Measurements from ENCODE around the gene BABAM2. TPM values are rescaled to one million over a fixed set of nuclear protein-coding genes. Genes with fewer than 3 reads are reported as not detected.

Gene BABAM2
- total and polyA plus RNA-seq, 7 donors, result 22.9 to 52.3 (median 25.2) TPM

- intact Hi-C loops (cut with DNase I), result no loop called here
- Histone ChIP-seq H3K9me3 (no peaks in the 10 kb centered on the region), H3K27ac (peak overlapping the region in 1 of 4 donors; percentile 24), H3K4me1 (peaks cover 0 to 11% (median 6%) of the 10 kb centered on the region in 4 donors), H3K36me3 (no peaks in the 10 kb centered on the region), H3K27me3 (no peaks in the 10 kb centered on the region), H3K4me3 (no peak overlapping the region)
- DNase-seq, result no peak
- TF ChIP-seq EP300 (IDR thresholded peaks at IDR 0.05), result no peak
- TF ChIP-seq, protein P1, sequence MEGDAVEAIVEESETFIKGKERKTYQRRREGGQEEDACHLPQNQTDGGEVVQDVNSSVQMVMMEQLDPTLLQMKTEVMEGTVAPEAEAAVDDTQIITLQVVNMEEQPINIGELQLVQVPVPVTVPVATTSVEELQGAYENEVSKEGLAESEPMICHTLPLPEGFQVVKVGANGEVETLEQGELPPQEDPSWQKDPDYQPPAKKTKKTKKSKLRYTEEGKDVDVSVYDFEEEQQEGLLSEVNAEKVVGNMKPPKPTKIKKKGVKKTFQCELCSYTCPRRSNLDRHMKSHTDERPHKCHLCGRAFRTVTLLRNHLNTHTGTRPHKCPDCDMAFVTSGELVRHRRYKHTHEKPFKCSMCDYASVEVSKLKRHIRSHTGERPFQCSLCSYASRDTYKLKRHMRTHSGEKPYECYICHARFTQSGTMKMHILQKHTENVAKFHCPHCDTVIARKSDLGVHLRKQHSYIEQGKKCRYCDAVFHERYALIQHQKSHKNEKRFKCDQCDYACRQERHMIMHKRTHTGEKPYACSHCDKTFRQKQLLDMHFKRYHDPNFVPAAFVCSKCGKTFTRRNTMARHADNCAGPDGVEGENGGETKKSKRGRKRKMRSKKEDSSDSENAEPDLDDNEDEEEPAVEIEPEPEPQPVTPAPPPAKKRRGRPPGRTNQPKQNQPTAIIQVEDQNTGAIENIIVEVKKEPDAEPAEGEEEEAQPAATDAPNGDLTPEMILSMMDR (IDR thresholded peaks at IDR 0.05), result no peak
- TF ChIP-seq POLR2A (IDR thresholded peaks at IDR 0.05), result no peak
- TF ChIP-seq POLR2AphosphoS5 (IDR thresholded peaks at IDR 0.05), result no peak
- WGBS, 2 donors, result 90 to 92% methylated on average over 3 of the region's 3 CpGs
These were observed 157.8 kb downstream of the BABAM2 start for GRCh38 chr2:28048341-28048740.

DNA sequence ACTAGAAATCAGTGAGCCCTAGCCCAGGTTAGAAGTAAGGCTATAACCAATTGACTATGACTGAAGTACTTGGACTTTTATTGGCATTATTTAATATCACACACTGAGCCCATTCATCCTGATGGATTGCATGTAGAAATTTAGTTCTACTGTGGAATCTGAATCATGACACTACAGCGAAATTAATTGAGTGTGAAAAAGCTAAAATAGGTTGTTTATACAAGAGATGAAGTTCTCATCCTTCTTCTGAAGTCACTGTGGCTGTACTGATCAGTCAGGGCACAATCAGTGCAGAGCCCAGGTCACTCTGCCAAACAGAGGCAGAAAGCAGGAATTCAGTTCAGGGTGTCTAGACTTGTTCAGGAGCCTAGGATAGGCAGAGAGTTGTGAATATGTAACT lies 158.9 kb downstream of the BABAM2 start:
- no peaks in the 10 kb centered on the region for H3K27me3 ChIP-seq
- H3K4me1 ChIP-seq, result peaks cover 0 to 16% (median 8%) of the 10 kb centered on the region in 4 donors
- no peaks in the 10 kb centered on the region for H3K9me3 ChIP-seq
- TF ChIP-seq, protein P1 (IDR thresholded peaks at IDR 0.05), result no peak
- no peak for TF ChIP-seq EP300 (IDR thresholded peaks at IDR 0.05)
- TF ChIP-seq POLR2A (IDR thresholded peaks at IDR 0.05), result no peak
- no peak for TF ChIP-seq POLR2AphosphoS5 (IDR thresholded peaks at IDR 0.05)
- no peak overlapping the region for H3K4me3 ChIP-seq
- H3K27ac ChIP-seq, result no peak overlapping the region
- intact Hi-C loops (cut with DNase I), result no loop called here
- WGBS, 2 donors, result 87% methylated on average over 1 of the region's 1 CpG
- no peak for DNase-seq
- H3K36me3 ChIP-seq, result no peaks in the 10 kb centered on the region

DNA sequence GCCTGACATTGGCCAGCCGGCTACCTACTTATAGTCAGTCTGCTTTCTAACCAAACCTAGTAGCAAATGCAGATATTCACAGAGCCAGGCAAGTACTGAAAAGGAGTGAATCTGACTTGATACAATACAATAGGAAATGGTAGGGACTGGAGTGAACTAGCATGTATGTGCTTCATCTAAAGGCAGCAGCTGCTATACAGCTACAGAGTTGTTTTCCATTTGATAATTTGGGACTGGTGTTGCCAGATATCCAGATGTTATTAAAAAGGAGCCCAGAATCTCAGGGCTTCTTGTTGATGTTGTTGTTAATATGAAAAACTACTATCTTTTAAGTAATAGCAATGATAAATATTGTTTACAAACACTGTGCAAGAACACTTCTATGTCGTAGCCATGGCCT lies 159.4 kb downstream of the BABAM2 start:
- intact Hi-C loops (cut with DNase I), result no loop called here
- no peaks in the 10 kb centered on the region for H3K36me3 ChIP-seq
- no peak overlapping the region for H3K4me3 ChIP-seq
- TF ChIP-seq EP300 (IDR thresholded peaks at IDR 0.05) (no peak), POLR2A (IDR thresholded peaks at IDR 0.05) (no peak), POLR2AphosphoS5 (IDR thresholded peaks at IDR 0.05) (no peak)
- TF ChIP-seq, protein P1 (IDR thresholded peaks at IDR 0.05), result no peak
- no peaks in the 10 kb centered on the region for H3K9me3 ChIP-seq
- H3K27ac ChIP-seq, result no peak overlapping the region
- no peak for DNase-seq
- 85 to 88% methylated on average over 2 of the region's 2 CpGs for WGBS, 2 donors
- no peaks in the 10 kb centered on the region for H3K27me3 ChIP-seq
- H3K4me1 ChIP-seq, result peaks cover 0 to 16% (median 8%) of the 10 kb centered on the region in 4 donors

- Histone ChIP-seq H3K36me3 (no peaks in the 10 kb centered on the region), H3K27ac (no peak overlapping the region), H3K9me3 (no peaks in the 10 kb centered on the region), H3K4me1 (peaks cover 0 to 10% (median 5%) of the 10 kb centered on the region in 4 donors), H3K4me3 (no peak overlapping the region), H3K27me3 (no peaks in the 10 kb centered on the region)
- WGBS, 2 donors, result 76 to 86% methylated on average over 1 of the region's 1 CpG
- DNase-seq, result no peak
- intact Hi-C loops (cut with DNase I), result no loop called here
- TF ChIP-seq, protein P1 (IDR thresholded peaks at IDR 0.05), result no peak
- no peak for TF ChIP-seq EP300 (IDR thresholded peaks at IDR 0.05)
- no peak for TF ChIP-seq POLR2A (IDR thresholded peaks at IDR 0.05)
- TF ChIP-seq POLR2AphosphoS5 (IDR thresholded peaks at IDR 0.05), result no peak
These were observed 162.2 kb downstream of the BABAM2 start for GRCh38 chr2:28052691-28053090.

- Histone ChIP-seq H3K9me3 (no peaks in the 10 kb centered on the region), H3K27me3 (no peaks in the 10 kb centered on the region), H3K36me3 (no peaks in the 10 kb centered on the region), H3K4me3 (no peak overlapping the region), H3K4me1 (peaks cover 0 to 5% (median 4%) of the 10 kb centered on the region in 4 donors), H3K27ac (no peak overlapping the region)
- DNase-seq, result no peak
- 70 to 76% methylated on average over 2 of the region's 2 CpGs for WGBS, 2 donors
- TF ChIP-seq POLR2AphosphoS5 (IDR thresholded peaks at IDR 0.05) (no peak), POLR2A (IDR thresholded peaks at IDR 0.05) (no peak), EP300 (IDR thresholded peaks at IDR 0.05) (no peak)
- TF ChIP-seq, protein P1 (IDR thresholded peaks at IDR 0.05), result no peak
- intact Hi-C loops (cut with DNase I), result no loop called here
These were observed 163.1 kb downstream of the BABAM2 start for GRCh38 chr2:28053597-28053996.

Data from sigmoid colon (tissue), 7 donors.